ENCODE measurements around the gene NUP43. TPM values are rescaled to one million over a fixed set of nuclear protein-coding genes. Genes with fewer than 3 reads are reported as not detected.
"Not testable (repeated sequence)": the region's sequence is repeated elsewhere in the genome, so short reads cannot be mapped to it uniquely, and the experiment has no call there.

Gene NUP43
- total RNA-seq, 1 donor from 2014 or later = 23.9 TPM

GRCh38 chr6:149691201-149691600, 55.1 kb downstream of the NUP43 start:
- no peak for DNase-seq

- no peak for DNase-seq
These were observed 60.1 kb downstream of the NUP43 start for GRCh38 chr6:149686230-149686629.

DNA sequence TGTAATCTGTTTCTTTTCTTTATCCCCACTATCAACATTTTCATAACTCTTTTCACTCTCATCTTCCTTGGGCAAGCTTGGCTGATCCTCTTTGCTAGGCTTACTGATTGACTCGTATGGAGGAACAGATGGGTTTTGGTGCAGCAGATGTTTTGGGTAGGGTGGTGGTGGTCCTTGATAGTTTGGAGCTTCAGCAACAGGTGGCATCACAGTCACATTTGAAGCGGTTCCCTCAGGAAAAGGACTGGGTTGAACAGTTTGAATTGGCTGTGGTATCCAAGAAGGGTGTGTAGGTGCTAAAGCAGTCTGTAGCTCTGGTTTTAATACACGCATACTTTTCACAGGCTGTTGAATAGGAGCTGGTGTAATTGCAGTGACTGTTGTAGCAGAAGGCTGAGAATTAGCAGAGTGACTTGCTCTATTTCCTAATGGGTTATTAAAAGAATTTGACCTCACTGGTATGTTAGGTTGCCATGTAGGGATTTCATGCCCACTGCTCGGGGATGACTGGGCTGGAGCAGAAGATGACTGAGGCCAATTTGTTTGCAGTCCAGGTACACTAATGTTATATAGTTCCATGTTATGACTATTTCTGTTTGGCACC, 63.0 kb downstream of the NUP43 start:
- no peak for DNase-seq

DNA sequence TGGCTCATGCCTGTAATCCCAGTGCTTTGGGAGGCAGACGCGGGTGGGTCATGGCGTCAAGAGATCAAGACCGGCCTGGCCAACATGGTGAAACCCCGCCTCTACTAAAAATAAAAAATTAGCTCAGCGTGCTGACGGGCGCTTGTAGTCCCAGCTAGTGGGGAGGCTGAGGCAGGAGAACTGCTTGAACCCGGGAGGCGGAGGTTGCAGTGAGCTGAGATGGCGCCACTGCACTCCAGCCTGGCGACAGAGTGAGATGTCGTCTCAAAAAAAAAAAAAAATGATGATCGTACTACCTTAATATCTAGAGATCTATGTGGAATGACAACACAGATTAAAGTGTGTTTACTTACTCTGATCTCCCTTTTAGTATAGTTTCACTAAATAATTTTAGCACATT, 64.5 kb downstream of the NUP43 start:
- DNase-seq = not testable (repeated sequence)

DNA sequence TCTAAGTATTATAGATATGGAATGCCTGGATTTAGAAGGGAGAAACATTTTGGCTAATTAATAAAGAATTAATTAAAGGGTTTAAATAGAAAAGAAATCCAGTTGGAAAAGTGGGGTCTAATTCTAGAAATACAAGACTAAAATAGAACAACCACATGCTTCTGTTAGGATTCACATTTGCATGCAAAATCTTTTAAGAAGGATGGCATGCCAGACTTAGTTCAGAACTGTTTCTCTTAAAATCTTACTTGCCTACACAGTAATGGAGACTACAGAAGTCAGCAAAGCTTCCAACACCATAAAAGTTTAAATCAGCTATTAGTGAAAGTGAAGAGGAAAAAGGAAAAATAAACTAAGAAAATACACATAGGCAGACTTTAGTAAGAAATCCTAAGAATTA, 65.1 kb downstream of the NUP43 start:
- no peak for DNase-seq

DNA sequence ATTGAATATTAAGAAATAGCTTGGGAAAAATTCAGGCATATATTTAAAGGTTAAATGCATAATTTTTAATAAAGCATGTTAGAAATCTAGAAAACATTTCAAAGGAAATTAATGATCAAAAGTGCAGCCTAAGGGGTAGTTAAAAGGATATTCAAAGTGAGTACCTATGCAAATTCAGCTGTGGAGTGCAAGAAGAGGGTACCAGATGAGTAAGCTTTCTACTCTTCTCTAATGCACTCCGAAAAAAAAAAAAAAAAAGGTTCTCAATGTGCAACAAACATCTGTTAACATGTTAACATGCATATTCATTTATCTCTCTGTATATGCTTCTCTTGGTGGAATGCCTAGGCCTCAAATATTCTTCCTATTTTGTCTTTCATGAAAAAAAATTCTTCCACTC, 65.8 kb downstream of the NUP43 start:
- no peak for DNase-seq

Other genes with a start within 250 kb of the NUP43 start
- gene PPIL4, start 200.5 kb downstream of the NUP43 start, total RNA-seq = 38.1 TPM
- gene GINM1, start 180.2 kb downstream of the NUP43 start, total RNA-seq = 28.4 TPM
- gene KATNA1, start 97.8 kb downstream of the NUP43 start, total RNA-seq = 28.5 TPM
- gene LATS1, start 28.4 kb downstream of the NUP43 start, total RNA-seq = 29.5 TPM
- 173 TPM for gene PCMT1, start 3.2 kb upstream of the NUP43 start, total RNA-seq
- gene LRP11, start 117.8 kb upstream of the NUP43 start, total RNA-seq = 35.2 TPM
- gene RAET1E, start 151.6 kb upstream of the NUP43 start, total RNA-seq = not detected
- gene RAET1G, start 176.6 kb upstream of the NUP43 start, total RNA-seq = not detected
- gene ULBP2, start 195.5 kb upstream of the NUP43 start, total RNA-seq = 5.3 TPM
- 3.9 TPM for gene ULBP1, start 217.4 kb upstream of the NUP43 start, total RNA-seq